GM23338 (cell line): Measurements from ENCODE around the gene MTARC2.

ENCODE experiments used
- CREB1 ChIP-seq: fragments of 250-450 bp; sonication (Bioruptor Pico); IDR thresholded peaks from 2 replicates; pipeline ENCODE4 v1.5.0; 2020; ENCODE audit warnings: low read depth, mild to moderate bottlenecking, moderate library complexity
- CTCF ChIP-seq, 2 experiments: fragments of 200-600 bp in 1 of 2; sonication (generic) in 1 of 2; conservative IDR thresholded peaks; 2 replicates each; pipeline versions ENCODE4 v1.5.1 to v1.6.1; 2016 to 2017; ENCODE audit warnings: antibody characterized with exemption in 2 of 2, low read depth in 2 of 2, mild to moderate bottlenecking in 2 of 2, moderate library complexity in 1 of 2
- ETS1 ChIP-seq: IDR thresholded peaks from 2 replicates; pipeline ENCODE4 v1.6.1; 2016; ENCODE audit warnings: antibody characterized with exemption
- EZH2 ChIP-seq: fragments of 200-600 bp; sonication (generic); IDR thresholded peaks from one replicate; pipeline ENCODE4 v1.8.0; 2017; ENCODE audit warnings: antibody characterized with exemption, mild to moderate bottlenecking, low read depth; ENCODE audit not compliant: unreplicated experiment
- EZH2phosphoT487 ChIP-seq: fragments of 200-600 bp; sonication (generic); IDR thresholded peaks from one replicate; pipeline ENCODE4 v1.8.1; 2018; ENCODE audit warnings: antibody characterized with exemption; ENCODE audit not compliant: unreplicated experiment
- JUNB ChIP-seq: IDR thresholded peaks from one replicate; pipeline ENCODE4 v1.6.1; 2016; ENCODE audit warnings: antibody characterized with exemption; ENCODE audit not compliant: unreplicated experiment
- POLR2AphosphoS5 ChIP-seq: IDR thresholded peaks from 2 replicates; pipeline ENCODE4 v1.6.1; 2016; ENCODE audit warnings: antibody characterized with exemption, low read depth
- REST ChIP-seq: IDR thresholded peaks from one replicate; pipeline ENCODE4 v1.6.1; 2018; ENCODE audit warnings: antibody characterized with exemption; ENCODE audit not compliant: unreplicated experiment
- STAT1 ChIP-seq: IDR thresholded peaks from one replicate; pipeline ENCODE4 v1.6.1; 2016; ENCODE audit warnings: antibody characterized with exemption; ENCODE audit not compliant: unreplicated experiment
- ZNF462 ChIP-seq: fragments of 250-450 bp; sonication (Bioruptor Pico); IDR thresholded peaks from 2 replicates; pipeline ENCODE4 v1.5.0; 2020; ENCODE audit warnings: mild to moderate bottlenecking, moderate library complexity

GRCh38 chr1:220807726-220808125, 59.6 kb downstream of the MTARC2 start:
- TF ChIP-seq CTCF (conservative IDR thresholded peaks at IDR 0.05; ENCODE audit: low read depth in 2 of 2) (no peak), EZH2 (no peak), REST (no peak), POLR2AphosphoS5 (no peak), ZNF462 (CRISPR knock-in tag) (no peak), CREB1 (CRISPR knock-in tag) (no peak), ETS1 (no peak), EZH2phosphoT487 (no peak), JUNB (no peak), STAT1 (no peak)
